ENCODE data around the gene TPD52L1. TPM values are rescaled to one million over a fixed set of nuclear protein-coding genes. Genes with fewer than 3 reads are reported as not detected.

The TPD52L1 gene
- total and polyA plus RNA-seq, 2 experiments from 2014 or later: 171 to 182 TPM

DNA sequence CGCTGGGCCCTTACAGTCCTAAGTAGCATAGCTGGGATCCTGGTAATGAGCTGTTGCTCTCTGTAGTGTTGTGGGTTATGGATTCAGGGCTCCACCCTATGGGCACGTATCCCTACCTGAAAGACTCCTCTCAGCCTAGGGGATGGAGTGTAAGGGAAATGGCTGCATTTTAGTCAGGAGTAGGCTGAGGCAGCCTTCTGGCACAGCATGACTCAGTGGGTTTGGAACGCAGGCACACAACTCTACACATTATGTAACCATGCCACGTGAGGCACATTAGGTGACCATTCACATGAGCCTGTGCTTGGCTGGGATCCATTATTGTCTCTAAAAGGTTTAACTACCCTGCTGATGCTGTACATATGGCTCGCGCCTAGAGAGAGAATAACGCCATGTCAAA lies 120.4 kb downstream of the TPD52L1 start:
- no peak for DNase-seq (ENCODE audit: low spot score)
- no peaks in the 10 kb centered on the region for H3K27me3 ChIP-seq
- H3K4me3 ChIP-seq: no peak overlapping the region
- H3K9me2 ChIP-seq (replicated peaks; ENCODE audit: insufficient read depth): no peaks in the 10 kb centered on the region
- no peaks in the 10 kb centered on the region for H3K9me3 ChIP-seq (ENCODE audit: low read depth)
- no peak overlapping the region for H3K27ac ChIP-seq
- no peak overlapping the region for H2AFZ ChIP-seq
- TF ChIP-seq EZH2 (IDR thresholded peaks at IDR 0.05; ENCODE audit: borderline replicate concordance): no peak
- TF ChIP-seq EZH2phosphoT487 (IDR thresholded peaks at IDR 0.05; ENCODE audit: low read depth, severe bottlenecking, unreplicated experiment): no peak
- TF ChIP-seq, protein P1, sequence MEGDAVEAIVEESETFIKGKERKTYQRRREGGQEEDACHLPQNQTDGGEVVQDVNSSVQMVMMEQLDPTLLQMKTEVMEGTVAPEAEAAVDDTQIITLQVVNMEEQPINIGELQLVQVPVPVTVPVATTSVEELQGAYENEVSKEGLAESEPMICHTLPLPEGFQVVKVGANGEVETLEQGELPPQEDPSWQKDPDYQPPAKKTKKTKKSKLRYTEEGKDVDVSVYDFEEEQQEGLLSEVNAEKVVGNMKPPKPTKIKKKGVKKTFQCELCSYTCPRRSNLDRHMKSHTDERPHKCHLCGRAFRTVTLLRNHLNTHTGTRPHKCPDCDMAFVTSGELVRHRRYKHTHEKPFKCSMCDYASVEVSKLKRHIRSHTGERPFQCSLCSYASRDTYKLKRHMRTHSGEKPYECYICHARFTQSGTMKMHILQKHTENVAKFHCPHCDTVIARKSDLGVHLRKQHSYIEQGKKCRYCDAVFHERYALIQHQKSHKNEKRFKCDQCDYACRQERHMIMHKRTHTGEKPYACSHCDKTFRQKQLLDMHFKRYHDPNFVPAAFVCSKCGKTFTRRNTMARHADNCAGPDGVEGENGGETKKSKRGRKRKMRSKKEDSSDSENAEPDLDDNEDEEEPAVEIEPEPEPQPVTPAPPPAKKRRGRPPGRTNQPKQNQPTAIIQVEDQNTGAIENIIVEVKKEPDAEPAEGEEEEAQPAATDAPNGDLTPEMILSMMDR (IDR thresholded peaks at IDR 0.05; ENCODE audit: poor library complexity): no peak
- H3K4me2 ChIP-seq: no peak overlapping the region
- no peaks in the 10 kb centered on the region for H3K36me3 ChIP-seq (replicated peaks; ENCODE audit: insufficient read depth, low read depth)
- WGBS (ENCODE audit: low lambda C conversion rate, missing lambda C conversion rate): 97% methylated on average over 7 of the region's 7 CpGs
- H4K20me1 ChIP-seq (ENCODE audit: insufficient read depth, poor library complexity, severe bottlenecking): no peaks in the 10 kb centered on the region
- no peaks in the 10 kb centered on the region for H3K4me1 ChIP-seq (ENCODE audit: insufficient read depth)
- H3K79me2 ChIP-seq: peaks cover 2% of the 10 kb centered on the region

DNA sequence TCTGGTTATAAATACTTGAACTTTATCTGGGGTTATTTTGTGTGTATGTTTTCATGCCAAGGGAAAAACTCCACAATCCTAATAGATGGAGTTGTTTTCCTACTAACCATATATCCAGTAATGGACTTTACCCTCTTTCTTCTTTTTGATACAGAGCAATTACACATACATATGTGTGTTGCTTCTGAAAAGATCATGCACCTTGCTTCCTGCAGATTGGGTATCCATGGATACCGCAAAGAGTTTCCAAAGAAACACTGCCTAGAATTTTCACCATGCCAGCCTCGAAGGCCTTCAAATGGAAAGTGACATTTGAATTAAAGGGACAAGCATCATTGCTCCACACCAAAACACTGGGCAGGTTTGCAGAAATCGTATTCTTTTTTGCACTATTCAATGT lies 121.4 kb downstream of the TPD52L1 start:
- no peak overlapping the region for H2AFZ ChIP-seq
- no peaks in the 10 kb centered on the region for H3K4me1 ChIP-seq (ENCODE audit: insufficient read depth)
- no peaks in the 10 kb centered on the region for H3K27me3 ChIP-seq
- no peaks in the 10 kb centered on the region for H3K36me3 ChIP-seq (replicated peaks; ENCODE audit: insufficient read depth, low read depth)
- H3K9me2 ChIP-seq (replicated peaks; ENCODE audit: insufficient read depth): no peaks in the 10 kb centered on the region
- no peak overlapping the region for H3K27ac ChIP-seq
- no peaks in the 10 kb centered on the region for H3K9me3 ChIP-seq (ENCODE audit: low read depth)
- H3K4me3 ChIP-seq: no peak overlapping the region
- no peak for DNase-seq (ENCODE audit: low spot score)
- TF ChIP-seq EZH2phosphoT487 (IDR thresholded peaks at IDR 0.05; ENCODE audit: low read depth, severe bottlenecking, unreplicated experiment): no peak
- TF ChIP-seq, protein P1 (IDR thresholded peaks at IDR 0.05; ENCODE audit: poor library complexity): no peak
- no peak for TF ChIP-seq EZH2 (IDR thresholded peaks at IDR 0.05; ENCODE audit: borderline replicate concordance)
- H3K79me2 ChIP-seq: peaks cover 2% of the 10 kb centered on the region
- WGBS (ENCODE audit: low lambda C conversion rate, missing lambda C conversion rate): 93% methylated on average over 3 of the region's 3 CpGs
- no peaks in the 10 kb centered on the region for H4K20me1 ChIP-seq (ENCODE audit: insufficient read depth, poor library complexity, severe bottlenecking)
- no peak overlapping the region for H3K4me2 ChIP-seq

DNA sequence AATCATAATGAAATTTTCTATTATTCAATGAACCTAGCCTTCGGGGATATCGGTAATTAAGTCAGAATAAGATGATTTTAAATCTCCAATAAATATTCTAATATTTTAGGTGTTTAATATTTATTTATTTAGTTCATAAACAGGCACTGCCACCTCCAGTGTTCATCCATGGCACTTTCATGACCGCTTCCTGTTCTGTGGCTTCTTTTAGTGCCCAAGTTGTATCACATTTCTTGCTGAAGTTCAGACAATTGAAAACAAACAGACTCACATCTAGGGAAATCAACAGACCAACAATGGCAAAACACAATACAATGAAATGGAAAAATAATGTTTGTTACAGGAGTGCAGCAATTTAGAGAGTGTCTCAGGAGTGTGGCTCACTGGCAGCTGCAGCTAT lies 122.2 kb downstream of the TPD52L1 start:
- no peak overlapping the region for H3K4me3 ChIP-seq
- TF ChIP-seq EZH2 (IDR thresholded peaks at IDR 0.05; ENCODE audit: borderline replicate concordance) (no peak), EZH2phosphoT487 (IDR thresholded peaks at IDR 0.05; ENCODE audit: low read depth, severe bottlenecking, unreplicated experiment) (no peak)
- TF ChIP-seq, protein P1 (IDR thresholded peaks at IDR 0.05; ENCODE audit: poor library complexity): no peak
- H2AFZ ChIP-seq: no peak overlapping the region
- H3K27ac ChIP-seq: no peak overlapping the region
- DNase-seq (ENCODE audit: low spot score): no peak
- H3K79me2 ChIP-seq: peaks cover 2% of the 10 kb centered on the region
- H3K4me2 ChIP-seq: no peak overlapping the region
- no peaks in the 10 kb centered on the region for H3K36me3 ChIP-seq (replicated peaks; ENCODE audit: insufficient read depth, low read depth)
- H3K9me3 ChIP-seq (ENCODE audit: low read depth): no peaks in the 10 kb centered on the region
- H3K9me2 ChIP-seq (replicated peaks; ENCODE audit: insufficient read depth): no peaks in the 10 kb centered on the region
- 99% methylated on average over 3 of the region's 3 CpGs for WGBS (ENCODE audit: low lambda C conversion rate, missing lambda C conversion rate)
- H3K4me1 ChIP-seq (ENCODE audit: insufficient read depth): no peaks in the 10 kb centered on the region
- no peaks in the 10 kb centered on the region for H3K27me3 ChIP-seq
- H4K20me1 ChIP-seq (ENCODE audit: insufficient read depth, poor library complexity, severe bottlenecking): no peaks in the 10 kb centered on the region

DNA sequence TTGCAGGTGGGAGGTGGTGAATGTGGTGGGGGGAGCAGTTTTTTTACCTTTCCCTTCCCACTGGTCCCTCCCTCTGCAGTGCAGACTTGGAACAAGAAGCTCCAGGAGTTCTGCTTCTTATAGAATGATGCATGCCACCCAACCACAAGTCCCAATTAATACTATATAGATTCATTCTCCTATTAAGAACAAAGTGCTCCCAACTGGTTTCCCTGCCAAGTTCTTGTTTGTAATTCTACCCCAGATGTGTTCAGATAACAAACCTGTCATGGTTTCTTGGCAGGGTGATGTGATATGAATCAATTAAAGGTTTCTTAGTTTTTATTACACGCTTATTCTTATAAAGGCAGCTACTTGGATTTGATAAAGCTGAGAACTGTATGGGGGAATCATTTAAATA lies 124.3 kb downstream of the TPD52L1 start:
- no peaks in the 10 kb centered on the region for H3K9me2 ChIP-seq (replicated peaks; ENCODE audit: insufficient read depth)
- no peak overlapping the region for H3K27ac ChIP-seq
- no peak for DNase-seq (ENCODE audit: low spot score)
- WGBS (ENCODE audit: low lambda C conversion rate, missing lambda C conversion rate): 97% methylated on average over 1 of the region's 1 CpG
- TF ChIP-seq, protein P1 (IDR thresholded peaks at IDR 0.05; ENCODE audit: poor library complexity): no peak
- TF ChIP-seq EZH2phosphoT487 (IDR thresholded peaks at IDR 0.05; ENCODE audit: low read depth, severe bottlenecking, unreplicated experiment): no peak
- no peak for TF ChIP-seq EZH2 (IDR thresholded peaks at IDR 0.05; ENCODE audit: borderline replicate concordance)
- H3K27me3 ChIP-seq: no peaks in the 10 kb centered on the region
- H3K36me3 ChIP-seq (replicated peaks; ENCODE audit: insufficient read depth, low read depth): no peaks in the 10 kb centered on the region
- no peaks in the 10 kb centered on the region for H4K20me1 ChIP-seq (ENCODE audit: insufficient read depth, poor library complexity, severe bottlenecking)
- H3K79me2 ChIP-seq: peaks cover 9% of the 10 kb centered on the region
- H3K9me3 ChIP-seq (ENCODE audit: low read depth): no peaks in the 10 kb centered on the region
- H3K4me2 ChIP-seq: no peak overlapping the region
- no peaks in the 10 kb centered on the region for H3K4me1 ChIP-seq (ENCODE audit: insufficient read depth)
- no peak overlapping the region for H3K4me3 ChIP-seq
- H2AFZ ChIP-seq: no peak overlapping the region

Measured in hepatocyte (in vitro differentiated cells).